Stimulated activated CD4-positive, alpha-beta T cell treated with anti-CD3 and anti-CD28 coated beads, Interleukin-1b, Interleukin-23, amount 100 ng/mL, for 4 hours (primary cell): ENCODE measurements around the gene UFSP2.

Experiments used
- DNase-seq, 2 donors: peaks; one replicate each; pipeline ENCODE4 v3.0.0-alpha.2; 2020; ENCODE audit warnings: low read depth in 2 of 2

UFSP2 gene

GRCh38 chr4:185426960-185427688 lies 1.4 kb upstream of the UFSP2 start:
- DNase-seq: no peak

GRCh38 chr4:185424905-185425646 lies 688 bp downstream of the UFSP2 start:
- no peak for DNase-seq

- DNase-seq: no peak
These were observed 4.2 kb downstream of the UFSP2 start for GRCh38 chr4:185421366-185422124.

- DNase-seq: no peak
These were observed 8.8 kb downstream of the UFSP2 start for GRCh38 chr4:185416955-185417354.

- no peak for DNase-seq
These were observed 13.4 kb downstream of the UFSP2 start for GRCh38 chr4:185412412-185412811.

- no peak for DNase-seq
These were observed 13.9 kb downstream of the UFSP2 start for GRCh38 chr4:185411849-185412248.

GRCh38 chr4:185408432-185408831 lies 17.3 kb downstream of the UFSP2 start:
- no peak for DNase-seq

- no peak for DNase-seq
These were observed 20.3 kb downstream of the UFSP2 start for GRCh38 chr4:185405296-185405999.

GRCh38 chr4:185404031-185404430 lies 21.7 kb downstream of the UFSP2 start:
- no peak for DNase-seq

- no peak for DNase-seq
These were observed 26.3 kb downstream of the UFSP2 start for GRCh38 chr4:185399466-185399865.

- no peak for DNase-seq
These were observed 27.1 kb downstream of the UFSP2 start for GRCh38 chr4:185398618-185399017.

- DNase-seq: no peak
These were observed 28.9 kb downstream of the UFSP2 start, which contains the start of gene ANKRD37 for GRCh38 chr4:185396724-185397385. Gene ANKRD37, plus strand, starts transcription at chr4:185396841. Its CDS starts 83 bp downstream, at chr4:185396924.

GRCh38 chr4:185395956-185396723 lies 29.6 kb downstream of the UFSP2 start:
- DNase-seq: peak; percentile 93 to 95

- no peak for DNase-seq
These were observed 30.4 kb downstream of the UFSP2 start, which contains the start of gene LRP2BP for GRCh38 chr4:185395238-185395955. Gene LRP2BP, minus strand, starts transcription at chr4:185395924. Its CDS starts 17,738 bp downstream, at chr4:185378186.

GRCh38 chr4:185394568-185395237 lies 31.1 kb downstream of the UFSP2 start:
- DNase-seq: no peak

- DNase-seq: no peak
These were observed 33.6 kb downstream of the UFSP2 start for GRCh38 chr4:185392156-185392555.

- no peak for DNase-seq
These were observed 34.8 kb downstream of the UFSP2 start for GRCh38 chr4:185390941-185391340.

GRCh38 chr4:185387957-185388356 lies 37.8 kb downstream of the UFSP2 start:
- DNase-seq: no peak

- DNase-seq: no peak
These were observed 40.8 kb downstream of the UFSP2 start for GRCh38 chr4:185384930-185385331.
